PC-9 (cell line): ENCODE results near the gene USP10.

Experiments
- CTCF ChIP-seq: fragments of 200-600 bp; sonication (generic); conservative IDR thresholded peaks from 2 replicates; pipeline ENCODE4 v1.6.1; 2017; ENCODE audit warnings: mixed run types, antibody characterized with exemption, mild to moderate bottlenecking, moderate library complexity
- EZH2 ChIP-seq: fragments of 200-600 bp; sonication (generic); IDR thresholded peaks from 2 replicates; pipeline ENCODE4 v1.8.0; 2017; ENCODE audit warnings: antibody characterized with exemption, low read depth

- no peak for TF ChIP-seq EZH2
- peak; percentile 92 for TF ChIP-seq CTCF
Measured at GRCh38 chr16:84754353-84754856, 54.6 kb downstream of the USP10 start.
